ENCODE data around the gene RSKR.
"Not testable (repeated sequence)": the region's sequence is repeated elsewhere in the genome, so short reads cannot be mapped to it uniquely, and the experiment has no call there.

The RSKR gene

DNA sequence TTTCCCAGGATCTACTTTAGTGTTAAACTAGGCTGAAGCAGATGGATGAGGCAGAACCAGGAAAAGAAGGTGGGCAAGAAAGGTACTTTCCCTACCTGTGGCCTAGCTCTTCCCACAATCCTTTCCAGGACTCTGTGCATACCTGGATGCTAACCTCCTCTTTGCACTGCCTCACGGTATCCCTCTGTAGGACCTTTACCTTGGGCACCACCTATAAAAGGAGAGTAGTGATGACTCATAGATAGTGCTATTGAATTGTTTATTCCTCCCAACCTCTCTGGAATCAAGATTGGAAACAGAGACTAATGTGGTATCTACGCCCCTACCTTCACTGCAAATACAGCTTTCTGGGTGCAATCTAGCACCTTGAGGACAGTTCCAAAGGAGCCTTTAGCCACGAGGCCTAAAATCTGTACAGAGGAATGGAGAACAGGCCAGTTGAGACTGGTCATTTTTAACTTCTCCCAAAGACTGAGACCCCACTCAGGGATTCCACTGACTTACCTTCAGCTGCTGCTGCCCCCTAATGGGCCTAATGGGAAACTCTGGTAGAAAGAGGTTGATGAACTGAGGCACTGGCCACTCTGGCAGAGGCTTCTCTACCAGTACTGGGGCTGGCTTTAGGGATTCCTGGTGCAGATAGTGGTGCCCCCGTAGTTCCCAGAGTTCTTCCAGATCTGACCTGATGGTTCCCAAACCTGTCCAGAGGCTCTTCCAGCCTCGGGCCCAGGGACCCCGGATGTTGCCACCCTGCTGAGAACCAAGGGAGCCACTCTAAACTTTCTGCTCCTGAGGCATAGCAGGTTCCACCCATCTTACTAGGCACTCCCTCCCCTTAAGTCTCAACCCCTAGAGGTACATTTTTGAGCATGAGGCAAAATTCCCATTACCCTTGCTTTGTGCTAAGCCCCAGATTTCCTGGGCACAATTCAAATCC is 781 bp downstream of the RSKR start:
- no peaks in the 10 kb centered on the region for H3K9me3 ChIP-seq (ENCODE audit: control insufficient read depth, low read length)
- H3K27ac ChIP-seq, result no peak overlapping the region
- H3K4me3 ChIP-seq (ENCODE audit: low read depth, low read length), result no peak overlapping the region
- no peak overlapping the region for H2AFZ ChIP-seq
- H3K27me3 ChIP-seq (ENCODE audit: control insufficient read depth, insufficient read depth, low read length), result no peaks in the 10 kb centered on the region
- no peaks in the 10 kb centered on the region for H3K79me2 ChIP-seq
- no peaks in the 10 kb centered on the region for H3K36me3 ChIP-seq (ENCODE audit: control insufficient read depth, insufficient read depth, low read length)
- no peak overlapping the region for H3K4me2 ChIP-seq (ENCODE audit: low read length)
- H3K4me1 ChIP-seq, result no peaks in the 10 kb centered on the region
- no peak overlapping the region for H3K9ac ChIP-seq
- TF ChIP-seq CTCF (IDR thresholded peaks at IDR 0.05), result peak; percentile 68

- Histone ChIP-seq H3K9me3 (ENCODE audit: control insufficient read depth, low read length) (no peaks in the 10 kb centered on the region), H3K79me2 (no peaks in the 10 kb centered on the region), H3K36me3 (ENCODE audit: control insufficient read depth, insufficient read depth, low read length) (no peaks in the 10 kb centered on the region), H3K9ac (no peak overlapping the region), H3K4me1 (no peaks in the 10 kb centered on the region), H3K27me3 (ENCODE audit: control insufficient read depth, insufficient read depth, low read length) (no peaks in the 10 kb centered on the region), H2AFZ (no peak overlapping the region), H3K4me2 (ENCODE audit: low read length) (no peak overlapping the region), H3K4me3 (ENCODE audit: low read depth, low read length) (no peak overlapping the region), H3K27ac (no peak overlapping the region)
- TF ChIP-seq CTCF (IDR thresholded peaks at IDR 0.05), result no peak
These were observed 1.5 kb downstream of the RSKR start for GRCh38 chr17:28612531-28612930.

DNA sequence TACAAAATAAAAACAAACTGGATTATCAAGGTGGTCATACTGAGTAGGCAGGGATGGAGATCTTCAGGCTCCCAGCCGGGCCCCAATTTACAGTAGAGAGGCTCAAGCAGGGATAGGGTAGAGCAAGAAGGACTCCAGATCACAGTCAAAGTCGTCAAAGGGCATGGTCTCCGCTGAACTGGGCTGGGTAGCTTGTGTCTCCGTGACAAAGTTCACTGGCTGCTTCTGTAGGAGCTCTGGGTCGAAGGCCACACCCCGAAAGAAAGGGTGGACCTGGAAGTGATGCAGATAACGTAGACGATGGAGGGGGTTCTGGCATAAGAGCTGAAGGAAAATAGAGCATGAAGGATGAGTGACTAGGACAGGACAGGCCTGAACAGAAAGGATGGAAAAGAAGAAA is 3.6 kb downstream of the RSKR start:
- no peak overlapping the region for H3K9ac ChIP-seq
- no peak overlapping the region for H2AFZ ChIP-seq
- no peak overlapping the region for H3K4me2 ChIP-seq (ENCODE audit: low read length)
- H3K27me3 ChIP-seq (ENCODE audit: control insufficient read depth, insufficient read depth, low read length), result no peaks in the 10 kb centered on the region
- H3K4me1 ChIP-seq, result no peaks in the 10 kb centered on the region
- no peaks in the 10 kb centered on the region for H3K36me3 ChIP-seq (ENCODE audit: control insufficient read depth, insufficient read depth, low read length)
- TF ChIP-seq CTCF (IDR thresholded peaks at IDR 0.05), result no peak
- H3K4me3 ChIP-seq (ENCODE audit: low read depth, low read length), result no peak overlapping the region
- H3K79me2 ChIP-seq, result no peaks in the 10 kb centered on the region
- H3K9me3 ChIP-seq (ENCODE audit: control insufficient read depth, low read length), result no peaks in the 10 kb centered on the region
- H3K27ac ChIP-seq, result no peak overlapping the region

DNA sequence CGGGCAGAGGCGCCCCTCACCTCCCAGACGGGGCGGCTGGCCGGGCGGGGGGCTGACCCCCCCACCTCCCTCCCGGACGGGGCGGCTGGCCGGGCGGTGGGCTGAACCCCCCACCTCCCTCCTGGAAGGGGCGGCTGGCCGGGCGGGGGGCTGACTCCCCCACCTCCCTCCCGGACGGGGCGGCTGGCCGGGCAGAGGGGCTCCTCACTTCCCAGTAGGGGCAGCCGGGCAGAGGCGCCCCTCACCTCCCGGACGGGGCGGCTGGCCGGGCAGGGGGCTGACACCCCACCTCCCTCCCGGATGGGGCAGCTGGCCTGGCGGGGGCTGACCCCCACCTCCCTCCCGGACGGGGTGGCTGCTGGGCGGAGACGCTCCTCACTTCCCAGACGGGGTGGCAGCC is 10.0 kb downstream of the RSKR start:
- H2AFZ ChIP-seq; H3K4me3 ChIP-seq (ENCODE audit: low read depth, low read length); H3K9me3 ChIP-seq (ENCODE audit: control insufficient read depth, low read length); H3K27me3 ChIP-seq (ENCODE audit: control insufficient read depth, insufficient read depth, low read length); H3K79me2 ChIP-seq; H3K36me3 ChIP-seq (ENCODE audit: control insufficient read depth, insufficient read depth, low read length); H3K27ac ChIP-seq; H3K4me1 ChIP-seq; H3K4me2 ChIP-seq (ENCODE audit: low read length); H3K9ac ChIP-seq: not testable (repeated sequence)

- Histone ChIP-seq H3K36me3 (ENCODE audit: control insufficient read depth, insufficient read depth, low read length) (no peaks in the 10 kb centered on the region), H3K9ac (no peak overlapping the region), H3K9me3 (ENCODE audit: control insufficient read depth, low read length) (no peaks in the 10 kb centered on the region), H3K4me2 (ENCODE audit: low read length) (peak overlapping the region; percentile 77), H3K27me3 (ENCODE audit: control insufficient read depth, insufficient read depth, low read length) (no peaks in the 10 kb centered on the region), H2AFZ (peak overlapping the region; percentile 96), H3K79me2 (no peaks in the 10 kb centered on the region), H3K4me1 (peaks cover 5% of the 10 kb centered on the region), H3K4me3 (ENCODE audit: low read depth, low read length) (peak overlapping the region; percentile 60), H3K27ac (peak overlapping the region; percentile 71)
- no peak for TF ChIP-seq CTCF (IDR thresholded peaks at IDR 0.05)
These were observed 14.4 kb downstream of the RSKR start for GRCh38 chr17:28599311-28600184.

Data from parathyroid adenoma (tissue), 2 donors.